OCI-LY7 (cell line): Measurements from ENCODE around the gene UNC5B. TPM values are rescaled to one million over a fixed set of nuclear protein-coding genes. Genes with fewer than 3 reads are reported as not detected.

Experiments
- BruUV-seq: library from RNA; stranded (reverse); fragments of 400-500 nt; replicated peaks from 2 replicates; lab custom pipeline; 2021; lab: Mats Ljungman, UMichigan
- CTCF ChIA-PET: fragments of 300-600 bp; sonication (Branson Sonifier 250); formaldehyde crosslinking; loops from one replicate; lab custom pipeline; 2022; ENCODE audit warnings: antibody characterized with exemption; ENCODE audit not compliant: unreplicated experiment; lab: Charles Lee
- POLR2A ChIA-PET: fragments of 300-600 bp; sonication (Branson Sonifier 250); formaldehyde crosslinking; loops from one replicate; lab custom pipeline; 2022; ENCODE audit warnings: antibody characterized with exemption; lab: Charles Lee
- DNase-seq: peaks from one replicate; pipeline ENCODE4 v3.0.0-alpha.2; 2015; ENCODE audit warnings: low spot score
- H2AFZ ChIP-seq: fragments of 200-600 bp; sonication (generic), shearing (Covaris generic); 2 replicates; pipeline ENCODE4 v1.6.1; 2014; ENCODE audit warnings: mild to moderate bottlenecking, antibody characterized with exemption, low read length, moderate library complexity
- H3K27ac ChIP-seq: fragments of 200-600 bp; sonication (generic); 2 replicates; pipeline ENCODE4 v1.5.1; 2014; ENCODE audit warnings: mixed run types, low read depth, mild to moderate bottlenecking, moderate library complexity, low read length, inconsistent platforms; ENCODE audit not compliant: poor library complexity, severe bottlenecking
- H3K36me3 ChIP-seq: fragments of 200-600 bp; sonication (generic); 2 replicates; pipeline ENCODE4 v1.6.1; 2014; ENCODE audit warnings: mild to moderate bottlenecking, antibody characterized with exemption, low read length, moderate library complexity, mixed read lengths; ENCODE audit not compliant: insufficient read depth
- H3K4me1 ChIP-seq: fragments of 200-600 bp; sonication (generic); 2 replicates; pipeline ENCODE4 v1.5.1; 2014; ENCODE audit warnings: mild to moderate bottlenecking, low read length; ENCODE audit not compliant: insufficient read depth, poor library complexity, severe bottlenecking
- H3K4me2 ChIP-seq: fragments of 200-600 bp; sonication (generic); 2 replicates; pipeline ENCODE4 v1.6.1; 2014; ENCODE audit warnings: mild to moderate bottlenecking, low read length
- H3K4me3 ChIP-seq: fragments of 200-600 bp; sonication (generic); 2 replicates; pipeline ENCODE4 v1.5.1; 2014; ENCODE audit warnings: mild to moderate bottlenecking, low read depth, low read length; ENCODE audit not compliant: poor library complexity, severe bottlenecking
- H3K79me2 ChIP-seq: fragments of 200-600 bp; sonication (generic); 2 replicates; pipeline ENCODE4 v1.6.1; 2016; ENCODE audit warnings: low read depth, mild to moderate bottlenecking, low read length, moderate library complexity, mixed read lengths; ENCODE audit not compliant: insufficient read depth
- H3K9me2 ChIP-seq: fragments of 200-600 bp; sonication (generic); 2 replicates; pipeline ENCODE4 v1.6.1; 2016; ENCODE audit warnings: mild to moderate bottlenecking, low read length, mixed read lengths; ENCODE audit not compliant: insufficient read depth
- H3K9me3 ChIP-seq: fragments of 200-600 bp; sonication (generic); 2 replicates; pipeline ENCODE4 v1.6.1; 2014; ENCODE audit warnings: mild to moderate bottlenecking, mixed run types, low read length, mixed read lengths
- H4K20me1 ChIP-seq: fragments of 200-600 bp; sonication (generic); 2 replicates; pipeline ENCODE4 v1.6.1; 2014; ENCODE audit warnings: mild to moderate bottlenecking, antibody characterized with exemption, low read length, moderate library complexity, mixed read lengths; ENCODE audit not compliant: insufficient read depth
- CTCF ChIP-seq: fragments of 200-600 bp; sonication (generic); conservative IDR thresholded peaks from 2 replicates; pipeline ENCODE4 v1.5.1; 2014; ENCODE audit warnings: mild to moderate bottlenecking, antibody characterized with exemption, low read length, moderate library complexity, mixed read lengths
- EZH2phosphoT487 ChIP-seq: fragments of 200-600 bp; sonication (generic); IDR thresholded peaks from 2 replicates; pipeline ENCODE4 v1.6.1; 2018; ENCODE audit warnings: low read depth, borderline replicate concordance, mild to moderate bottlenecking, mixed run types, antibody characterized with exemption, low read length, moderate library complexity, mixed read lengths
- intact Hi-C: fragments of 100-400 bp; cut with micrococcal nuclease; formaldehyde crosslinking; loops from one replicate; pipeline ENCODE4 v1.10.0; 2022; ENCODE audit not compliant: unreplicated experiment
- total RNA-seq, 2 experiments: library from RNA; depleted of rRNA in 1 of 2; stranded (reverse); fragments of >200 nt in 1 of 2; shearing (Covaris generic) in 1 of 2; gene quantifications; 2 replicates each; pipeline ENCODE4 v1.2.3, GENCODE V29; 2014 to 2022

Gene UNC5B
- total RNA-seq, 2 experiments from 2014 or later = not detected

DNA sequence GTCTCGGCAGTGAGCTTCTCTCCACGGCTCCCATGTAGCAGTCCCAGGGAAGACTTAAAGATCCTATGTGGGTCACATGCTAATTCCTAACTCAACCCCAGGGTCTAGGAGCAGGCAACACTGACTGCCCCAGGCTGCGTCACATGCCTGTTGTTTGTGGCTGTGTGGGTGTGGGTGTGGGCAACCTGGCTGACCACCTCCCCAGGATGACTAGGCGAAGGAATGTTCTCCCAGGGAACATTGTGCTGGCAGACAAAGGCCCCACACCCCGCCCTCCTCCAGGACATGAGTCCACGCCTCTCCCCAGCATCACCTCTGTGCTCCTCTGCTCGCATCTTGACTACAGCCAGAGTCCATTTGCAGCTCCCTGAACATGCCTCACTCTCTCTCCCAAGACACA, 137.0 kb downstream of the UNC5B start:
- Histone ChIP-seq H3K36me3 (no peaks in the 10 kb centered on the region), H2AFZ (no peak overlapping the region), H3K27ac (no peak overlapping the region), H3K79me2 (no peaks in the 10 kb centered on the region), H3K9me2 (no peaks in the 10 kb centered on the region), H3K4me1 (no peaks in the 10 kb centered on the region), H3K9me3 (no peaks in the 10 kb centered on the region), H3K4me3 (no peak overlapping the region), H3K4me2 (no peak overlapping the region), H4K20me1 (no peaks in the 10 kb centered on the region)
- intact Hi-C loops = no loop called here
- TF ChIP-seq CTCF = no peak
- TF ChIP-seq EZH2phosphoT487 = no peak
- POLR2A ChIA-PET = no interaction called here
- DNase-seq = no peak
- CTCF ChIA-PET = no interaction called here
- no TSS peak for BruUV-seq

DNA sequence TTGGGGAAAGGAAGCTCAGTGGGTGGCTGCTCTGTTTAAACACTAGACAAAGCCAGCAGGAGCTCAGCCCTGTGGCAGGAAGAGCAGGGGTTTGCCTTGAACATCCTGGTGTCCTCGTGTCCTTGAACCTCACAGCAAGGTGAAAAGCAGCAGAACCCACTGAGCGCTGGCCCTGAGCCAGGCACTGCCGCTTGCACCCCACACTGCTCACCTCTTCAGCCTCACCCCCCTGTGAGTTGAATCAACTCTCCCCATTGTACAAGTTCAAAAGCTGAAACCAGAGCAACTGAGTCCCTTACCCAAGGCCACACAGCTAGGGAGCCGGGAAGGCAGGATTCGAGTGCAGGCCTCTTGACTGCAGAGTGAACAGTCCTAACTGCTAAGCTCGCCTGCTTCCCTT, 138.7 kb downstream of the UNC5B start:
- no TSS peak for BruUV-seq
- no peaks in the 10 kb centered on the region for H3K79me2 ChIP-seq
- ChIA-PET POLR2A (interaction anchor here (0.5 to 1.4 kb wide), 2 partner anchors 9 to 22 kb away, joined by 3 to 6 read pairs; no protein-coding TSS in a partner anchor), CTCF (no interaction called here)
- no peaks in the 10 kb centered on the region for H3K4me1 ChIP-seq
- no peak overlapping the region for H3K4me3 ChIP-seq
- no peaks in the 10 kb centered on the region for H3K36me3 ChIP-seq
- TF ChIP-seq EZH2phosphoT487 (no peak), CTCF (no peak)
- no peaks in the 10 kb centered on the region for H4K20me1 ChIP-seq
- no peak overlapping the region for H3K27ac ChIP-seq
- H2AFZ ChIP-seq = no peak overlapping the region
- no peaks in the 10 kb centered on the region for H3K9me2 ChIP-seq
- no peaks in the 10 kb centered on the region for H3K9me3 ChIP-seq
- H3K4me2 ChIP-seq = no peak overlapping the region
- DNase-seq = no peak
- intact Hi-C loops = no loop called here

DNA sequence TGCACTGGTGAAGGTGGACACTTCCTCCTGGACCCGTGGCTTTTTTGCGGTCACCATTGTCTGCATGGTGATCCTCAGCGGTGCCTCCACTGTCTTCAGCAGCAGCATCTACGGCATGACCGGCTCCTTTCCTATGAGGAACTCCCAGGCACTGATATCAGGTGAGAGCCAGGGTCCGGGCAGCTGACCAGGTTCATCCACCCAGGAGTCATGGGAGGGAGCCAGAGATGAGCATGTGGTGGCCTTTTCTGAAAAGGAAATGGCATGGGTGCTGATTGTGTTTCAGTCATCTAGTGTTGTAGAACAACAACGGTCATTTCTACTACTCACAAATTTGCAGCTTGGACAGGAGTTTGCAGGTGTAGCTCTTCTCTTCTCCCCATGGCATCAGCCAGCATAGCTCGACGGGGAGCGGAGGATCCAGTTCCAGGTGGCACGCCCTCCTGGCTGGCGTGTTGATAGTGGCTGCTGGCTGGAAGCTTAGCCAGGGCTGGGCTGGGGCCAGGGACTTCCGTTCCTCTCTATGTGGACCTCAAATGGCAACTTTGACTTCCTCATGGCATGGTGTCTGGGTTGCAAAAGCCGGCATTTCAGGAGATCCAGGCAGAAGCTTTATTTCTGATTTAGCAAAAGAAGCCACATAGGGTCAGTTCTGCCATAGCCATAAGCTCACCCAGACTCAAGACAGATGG, 139.4 kb downstream of the UNC5B start:
- DNase-seq = no peak
- no peaks in the 10 kb centered on the region for H3K79me2 ChIP-seq
- H4K20me1 ChIP-seq = no peaks in the 10 kb centered on the region
- no peak overlapping the region for H3K27ac ChIP-seq
- H3K4me3 ChIP-seq = no peak overlapping the region
- H3K9me3 ChIP-seq = no peaks in the 10 kb centered on the region
- no TSS peak for BruUV-seq
- TF ChIP-seq CTCF (no peak), EZH2phosphoT487 (no peak)
- POLR2A ChIA-PET = interaction anchor here (0.7 kb wide), 1 partner anchor 386 kb away, joined by 4 read pairs; no protein-coding TSS in a partner anchor
- no peak overlapping the region for H2AFZ ChIP-seq
- no peaks in the 10 kb centered on the region for H3K9me2 ChIP-seq
- intact Hi-C loops = no loop called here
- no peaks in the 10 kb centered on the region for H3K4me1 ChIP-seq
- H3K36me3 ChIP-seq = no peaks in the 10 kb centered on the region
- no peak overlapping the region for H3K4me2 ChIP-seq
- CTCF ChIA-PET = interaction anchor here (0.5 to 1.0 kb wide), 2 partner anchors 25 to 150 kb away, joined by 3 to 4 read pairs; no protein-coding TSS in a partner anchor
